Esophagus squamous epithelium (tissue), 4 donors: ENCODE results near the gene A1BG.

Experiments
- CTCF ChIP-seq, 6 experiments: fragments of 450-650 bp in 4 of 6; fragments of 200-600 bp in 2 of 6; sonication (generic) in 2 of 6; IDR thresholded peaks; one replicate each; pipeline ENCODE4 v1.5.1; 2016 to 2019; ENCODE audit warnings: antibody characterized with exemption in 6 of 6, mild to moderate bottlenecking in 4 of 6, moderate library complexity in 4 of 6
- POLR2A ChIP-seq, 4 donors: fragments of 450-650 bp; IDR thresholded peaks; one replicate each; pipeline ENCODE4 v1.6.1; 2017; ENCODE audit warnings: antibody characterized with exemption in 4 of 4, mild to moderate bottlenecking in 4 of 4, moderate library complexity in 3 of 4

DNA sequence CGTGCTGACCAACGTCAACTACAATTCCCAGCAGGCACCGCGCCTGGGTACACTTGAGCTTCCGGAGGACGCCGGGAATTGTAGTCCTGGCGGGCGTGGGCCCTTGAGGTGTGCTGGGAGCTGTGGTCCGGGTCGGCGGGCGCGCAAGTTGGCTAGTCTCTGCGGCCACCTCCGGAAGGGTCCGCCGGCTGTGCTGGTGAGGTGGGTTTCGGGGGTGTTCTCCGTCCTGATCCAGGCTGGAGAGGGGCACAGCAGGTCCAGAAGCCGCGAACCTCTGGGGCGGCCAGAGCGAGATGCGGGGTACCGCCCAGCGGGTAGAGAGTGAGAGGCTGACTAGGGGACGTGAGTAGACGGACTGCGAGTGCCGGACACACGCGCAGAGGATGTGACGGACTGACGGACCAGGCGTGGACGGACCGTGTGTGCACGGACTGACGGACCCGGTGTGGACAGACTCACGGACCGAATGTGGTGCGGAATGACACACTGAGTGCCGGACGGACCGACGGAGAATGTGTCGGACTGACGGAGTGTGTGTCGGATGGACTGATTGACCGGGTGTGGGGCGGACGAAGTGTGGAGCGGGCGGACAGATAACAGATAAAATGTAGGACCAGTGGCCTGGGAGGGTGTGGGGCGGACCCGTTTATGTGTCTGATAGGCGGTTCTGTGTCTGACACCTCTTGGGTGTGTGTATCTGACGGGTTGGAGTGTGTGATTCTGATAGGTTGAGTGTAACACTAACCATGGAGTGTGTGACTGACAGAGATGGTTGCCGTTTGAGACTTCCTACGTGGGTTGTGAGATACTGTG, 26.2 kb downstream of the A1BG start, which contains the start of gene ZSCAN22:
- TF ChIP-seq CTCF (IDR thresholded peaks at IDR 0.05), result peak in 1 of 6 experiments; percentile 3
- peak in 1 of 4 donors; percentile 56 for TF ChIP-seq POLR2A (IDR thresholded peaks at IDR 0.05)
